ENCODE measurements around the gene SBF1.
"Not testable (repeated sequence)": the region's sequence is repeated elsewhere in the genome, so short reads cannot be mapped to it uniquely, and the experiment has no call there.

The SBF1 gene

GRCh38 chr22:50444663-50445062 is 30.2 kb downstream of the SBF1 start:
- no peak for DNase-seq

GRCh38 chr22:50443801-50444625 is 30.8 kb downstream of the SBF1 start:
- no peak for DNase-seq

- no peak for DNase-seq
Observed at GRCh38 chr22:50443197-50443596, 31.6 kb downstream of the SBF1 start.

GRCh38 chr22:50441428-50441993 is 33.3 kb downstream of the SBF1 start:
- no peak for DNase-seq

- no peak for DNase-seq
Observed at GRCh38 chr22:50440544-50441249, 34.1 kb downstream of the SBF1 start.

- no peak for DNase-seq
Observed at GRCh38 chr22:50439871-50440331, 34.9 kb downstream of the SBF1 start.

- DNase-seq = no peak
Observed at GRCh38 chr22:50439314-50439870, 35.4 kb downstream of the SBF1 start.

GRCh38 chr22:50438305-50439275 is 36.2 kb downstream of the SBF1 start:
- DNase-seq = no peak

- no peak for DNase-seq
Observed at GRCh38 chr22:50437511-50438304, 37.1 kb downstream of the SBF1 start.

- no peak for DNase-seq
Observed at GRCh38 chr22:50436841-50437341, 37.9 kb downstream of the SBF1 start.

GRCh38 chr22:50436015-50436830 is 38.6 kb downstream of the SBF1 start:
- DNase-seq = no peak

GRCh38 chr22:50435291-50436014 is 39.4 kb downstream of the SBF1 start:
- DNase-seq = no peak

GRCh38 chr22:50434849-50435248 is 40.0 kb downstream of the SBF1 start:
- no peak for DNase-seq

- DNase-seq = not testable (repeated sequence)
Observed at GRCh38 chr22:50432877-50433510, 41.8 kb downstream of the SBF1 start.

- DNase-seq = no peak
Observed at GRCh38 chr22:50432131-50432876, 42.5 kb downstream of the SBF1 start.

GRCh38 chr22:50425179-50425916 is 49.5 kb downstream of the SBF1 start:
- no peak for DNase-seq

GRCh38 chr22:50423956-50424355 is 50.9 kb downstream of the SBF1 start:
- DNase-seq = no peak
